CD4-positive, alpha-beta T cell (primary cell): ENCODE measurements around the gene SAMD14. TPM values are rescaled to one million over a fixed set of nuclear protein-coding genes. Genes with fewer than 3 reads are reported as not detected.
A peak's percentile ranks its signal among the peaks of the same experiment; 100 is the strongest.

Experiments used
- ATAC-seq: fragments of 200-7000 bp; cut with Tn5 transposase; one replicate; pipeline ENCODE4 v1.10.0; 2022; ENCODE audit warnings: mild to moderate bottlenecking; ENCODE audit not compliant: poor library complexity
- CTCF ChIA-PET: fragments of 350-600 bp; sonication (Branson Sonifier 250); formaldehyde crosslinking; loops from one replicate; lab custom pipeline; 2021; ENCODE audit warnings: antibody characterized with exemption, inconsistent platforms; lab: Charles Lee
- POLR2A ChIA-PET: fragments of 350-600 bp; sonication (Branson Sonifier 250); formaldehyde crosslinking; loops from one replicate; lab custom pipeline; 2021; ENCODE audit warnings: antibody characterized with exemption, inconsistent platforms; lab: Charles Lee
- DNase-seq, 14 experiments: peaks; one replicate each; pipeline ENCODE4 v3.0.0-alpha.2; 2013 to 2020; ENCODE audit warnings: mixed read lengths in 2 of 14
- H3K27ac ChIP-seq, 2 donors: one replicate each; pipeline versions ENCODE4 v1.5.1 to v1.7.0; 2013; ENCODE audit warnings: low read length in 2 of 2, low read depth in 1 of 2, mild to moderate bottlenecking in 1 of 2
- H3K27me3 ChIP-seq, 2 experiments: 1 replicate in 1 of 2; 2 replicates in 1 of 2; pipeline versions ENCODE4 v1.6.1 to v1.7.0; 2013; ENCODE audit warnings: low read length in 2 of 2, control low read depth in 1 of 2, mild to moderate bottlenecking in 1 of 2, moderate library complexity in 1 of 2; ENCODE audit not compliant: insufficient read depth in 2 of 2, control insufficient read depth in 1 of 2
- H3K36me3 ChIP-seq: one replicate; pipeline ENCODE4 v1.6.1; 2013; ENCODE audit warnings: low read length, control low read depth; ENCODE audit not compliant: insufficient read depth
- H3K4me1 ChIP-seq: one replicate; pipeline ENCODE4 v1.6.1; 2013; ENCODE audit warnings: low read length, control low read depth; ENCODE audit not compliant: insufficient read depth
- H3K4me3 ChIP-seq: one replicate; pipeline ENCODE4 v1.5.1; 2013; ENCODE audit warnings: mild to moderate bottlenecking, low read length, moderate library complexity
- H3K9me3 ChIP-seq, 2 experiments: 1 replicate in 1 of 2; 2 replicates in 1 of 2; pipeline versions ENCODE4 v1.6.1 to v1.7.0; 2013; ENCODE audit warnings: low read length in 2 of 2, mild to moderate bottlenecking in 2 of 2, control low read depth in 1 of 2, moderate library complexity in 1 of 2; ENCODE audit not compliant: control insufficient read depth in 1 of 2, insufficient read depth in 1 of 2
- H3K27ac Mint-ChIP-seq: one replicate; pipeline ENCODE4 v1.8.0; 2020; ENCODE audit warnings: mixed read lengths
- H3K27me3 Mint-ChIP-seq: one replicate; pipeline ENCODE4 v1.8.0; 2021; ENCODE audit warnings: mixed read lengths
- H3K36me3 Mint-ChIP-seq: one replicate; pipeline ENCODE4 v1.8.0; 2021; ENCODE audit warnings: low read depth, mixed read lengths
- H3K4me1 Mint-ChIP-seq: one replicate; pipeline ENCODE4 v1.8.0; 2021; ENCODE audit warnings: low read depth, mixed read lengths
- H3K4me3 Mint-ChIP-seq: one replicate; pipeline ENCODE4 v1.8.0; 2020; ENCODE audit warnings: mild to moderate bottlenecking, mixed read lengths
- H3K9me3 Mint-ChIP-seq: one replicate; pipeline ENCODE4 v1.8.0; 2020; ENCODE audit warnings: mixed read lengths
- CTCF ChIP-seq: fragments of 200-600 bp; IDR thresholded peaks from one replicate; pipeline ENCODE4 v1.8.0; 2022; ENCODE audit warnings: antibody characterized with exemption, mild to moderate bottlenecking
- intact Hi-C, 2 experiments: fragments of 100-400 bp; cut with DNase I in 1 of 2; cut with micrococcal nuclease in 1 of 2; formaldehyde crosslinking; loops; one replicate each; pipeline versions ENCODE4 v1.15.1 to v1.9.0; 2023 to 2025; cut with DNase I, micrococcal nuclease
- total RNA-seq, 174 experiments: library from RNA in 2 of 174; stranded (reverse) in 2 of 174; gene quantifications; one replicate each; pipeline ENCODE4 v1.2.3 and lab custom pipeline; 2021 to 2026

SAMD14 gene
- total RNA-seq, 2 experiments from 2014 or later = 0.33 to 0.53 TPM

- no peaks in the 10 kb centered on the region for H3K9me3 Mint-ChIP-seq
- ChIA-PET CTCF (interaction anchor here (2.7 kb wide), 1 partner anchor 28 kb away, joined by 12 read pairs; no protein-coding TSS in a partner anchor), POLR2A (interaction anchor here (1.0 kb wide), 1 partner anchor 17 kb away, joined by 5 read pairs; the partner anchor contains the start of gene PPP1R9B)
- ATAC-seq = no peak
- peaks cover 42% of the 10 kb centered on the region for H3K4me1 ChIP-seq
- H3K27ac Mint-ChIP-seq = no peak overlapping the region
- peaks cover 10 to 13% of the 10 kb centered on the region in 2 experiments for H3K27me3 ChIP-seq
- H3K27me3 Mint-ChIP-seq = peaks cover 27% of the 10 kb centered on the region
- no peak overlapping the region for H3K27ac ChIP-seq
- no peaks in the 10 kb centered on the region for H3K9me3 ChIP-seq
- H3K4me3 ChIP-seq = no peak overlapping the region
- intact Hi-C loops = loop anchor here in 1 of 2 experiments (5.0 kb wide), 1 partner anchor 34 kb away; the partner anchor contains the start of gene SGCA
- H3K4me1 Mint-ChIP-seq = peaks cover 42% of the 10 kb centered on the region
- no peak overlapping the region for H3K4me3 Mint-ChIP-seq
- DNase-seq = no peak
- H3K36me3 ChIP-seq = peaks cover 40% of the 10 kb centered on the region
- TF ChIP-seq CTCF = no peak
- peaks cover 53% of the 10 kb centered on the region for H3K36me3 Mint-ChIP-seq
Observed at GRCh38 chr17:50133028-50133768, 3.2 kb upstream of the SAMD14 start.

- Histone ChIP-seq H3K27me3 (peaks cover 10 to 13% of the 10 kb centered on the region in 2 experiments), H3K4me3 (no peak overlapping the region), H3K27ac (no peak overlapping the region), H3K36me3 (peaks cover 30% of the 10 kb centered on the region), H3K9me3 (no peaks in the 10 kb centered on the region), H3K4me1 (peaks cover 36% of the 10 kb centered on the region)
- ATAC-seq = no peak
- ChIA-PET POLR2A (interaction anchor here (0.7 to 1.0 kb wide), 3 partner anchors 8 to 18 kb away, joined by 3 to 5 read pairs (median 4); partner anchors contain the start of gene PPP1R9B), CTCF (interaction anchor here (1.2 to 3.1 kb wide), 4 partner anchors 8 to 38 kb away, joined by 3 to 12 read pairs (median 7); no protein-coding TSS in a partner anchor)
- DNase-seq = no peak
- Mint-ChIP-seq H3K9me3 (no peaks in the 10 kb centered on the region), H3K4me3 (peak overlapping the region; percentile 38), H3K27ac (peak overlapping the region; percentile 81), H3K27me3 (peaks cover 27% of the 10 kb centered on the region), H3K36me3 (peaks cover 43% of the 10 kb centered on the region), H3K4me1 (peaks cover 33% of the 10 kb centered on the region)
- intact Hi-C loops = loop anchor here in 1 of 2 experiments (5.0 kb wide), 1 partner anchor 35 kb away; the partner anchor contains the start of gene SGCA
- no peak for TF ChIP-seq CTCF
Observed at GRCh38 chr17:50132104-50132794, 2.3 kb upstream of the SAMD14 start.
